Fibroblast of mammary gland (primary cell): ENCODE measurements around the gene NUS1.
"Not testable (repeated sequence)": the region's sequence is repeated elsewhere in the genome, so short reads cannot be mapped to it uniquely, and the experiment has no call there.

Source experiments
- DNase-seq: peaks from one replicate; pipeline ENCODE4 v3.0.0-alpha.2; 2010; ENCODE audit warnings: low read depth
- H3K4me3 ChIP-seq: 2 replicates; pipeline ENCODE4 v1.5.1; 2011; ENCODE audit warnings: low read depth, mild to moderate bottlenecking, low read length, moderate library complexity; ENCODE audit not compliant: control insufficient read depth
- TF ChIP-seq, protein P1 (sequence below): conservative IDR thresholded peaks from 2 replicates; pipeline ENCODE4 v1.5.1; 2011; ENCODE audit warnings: low read depth, low read length, inconsistent platforms; ENCODE audit not compliant: control insufficient read depth, insufficient read depth

The NUS1 gene

DNA sequence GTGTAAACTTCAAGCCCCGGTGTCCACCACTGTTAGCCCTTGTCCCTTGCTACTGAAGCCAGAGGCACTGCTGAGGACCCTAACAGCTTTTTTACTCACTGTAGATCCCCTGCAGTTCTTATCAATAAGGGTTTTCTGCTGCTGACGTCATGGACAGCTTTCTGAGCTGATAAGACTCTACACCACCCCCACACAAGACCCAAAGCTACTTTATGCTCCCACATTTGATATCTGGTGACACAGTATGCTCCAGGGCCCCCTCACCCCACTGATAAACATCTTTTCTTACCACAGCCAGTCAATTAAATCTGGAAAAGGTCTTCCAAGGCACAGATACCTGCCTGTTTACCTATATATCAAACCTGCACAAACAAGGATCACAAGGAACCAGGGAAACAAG lies 65.3 kb downstream of the NUS1 start:
- no peak overlapping the region for H3K4me3 ChIP-seq
- TF ChIP-seq, protein P1, sequence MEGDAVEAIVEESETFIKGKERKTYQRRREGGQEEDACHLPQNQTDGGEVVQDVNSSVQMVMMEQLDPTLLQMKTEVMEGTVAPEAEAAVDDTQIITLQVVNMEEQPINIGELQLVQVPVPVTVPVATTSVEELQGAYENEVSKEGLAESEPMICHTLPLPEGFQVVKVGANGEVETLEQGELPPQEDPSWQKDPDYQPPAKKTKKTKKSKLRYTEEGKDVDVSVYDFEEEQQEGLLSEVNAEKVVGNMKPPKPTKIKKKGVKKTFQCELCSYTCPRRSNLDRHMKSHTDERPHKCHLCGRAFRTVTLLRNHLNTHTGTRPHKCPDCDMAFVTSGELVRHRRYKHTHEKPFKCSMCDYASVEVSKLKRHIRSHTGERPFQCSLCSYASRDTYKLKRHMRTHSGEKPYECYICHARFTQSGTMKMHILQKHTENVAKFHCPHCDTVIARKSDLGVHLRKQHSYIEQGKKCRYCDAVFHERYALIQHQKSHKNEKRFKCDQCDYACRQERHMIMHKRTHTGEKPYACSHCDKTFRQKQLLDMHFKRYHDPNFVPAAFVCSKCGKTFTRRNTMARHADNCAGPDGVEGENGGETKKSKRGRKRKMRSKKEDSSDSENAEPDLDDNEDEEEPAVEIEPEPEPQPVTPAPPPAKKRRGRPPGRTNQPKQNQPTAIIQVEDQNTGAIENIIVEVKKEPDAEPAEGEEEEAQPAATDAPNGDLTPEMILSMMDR: no peak
- no peak for DNase-seq

- H3K4me3 ChIP-seq, DNase-seq: not testable (repeated sequence)
These were observed 75.4 kb downstream of the NUS1 start for GRCh38 chr6:117750675-117751074.
